DOHH2 (cell line): ENCODE data around the gene RNASE13.

Source experiments
- EZH2phosphoT487 ChIP-seq: fragments of 200-600 bp; sonication (generic); IDR thresholded peaks from 2 replicates; pipeline ENCODE4 v1.6.1; 2017; ENCODE audit warnings: borderline replicate concordance, mild to moderate bottlenecking, antibody characterized with exemption, low read length, moderate library complexity, mixed read lengths
- TF ChIP-seq, protein P1 (sequence below): fragments of 200-600 bp; sonication (generic); IDR thresholded peaks from one replicate; pipeline ENCODE4 v1.5.1; 2014; ENCODE audit warnings: antibody characterized with exemption, mild to moderate bottlenecking, low read depth, low read length; ENCODE audit not compliant: poor library complexity, severe bottlenecking

GRCh38 chr14:21049271-21049673 lies 14.7 kb upstream of the RNASE13 start:
- TF ChIP-seq, protein P1, sequence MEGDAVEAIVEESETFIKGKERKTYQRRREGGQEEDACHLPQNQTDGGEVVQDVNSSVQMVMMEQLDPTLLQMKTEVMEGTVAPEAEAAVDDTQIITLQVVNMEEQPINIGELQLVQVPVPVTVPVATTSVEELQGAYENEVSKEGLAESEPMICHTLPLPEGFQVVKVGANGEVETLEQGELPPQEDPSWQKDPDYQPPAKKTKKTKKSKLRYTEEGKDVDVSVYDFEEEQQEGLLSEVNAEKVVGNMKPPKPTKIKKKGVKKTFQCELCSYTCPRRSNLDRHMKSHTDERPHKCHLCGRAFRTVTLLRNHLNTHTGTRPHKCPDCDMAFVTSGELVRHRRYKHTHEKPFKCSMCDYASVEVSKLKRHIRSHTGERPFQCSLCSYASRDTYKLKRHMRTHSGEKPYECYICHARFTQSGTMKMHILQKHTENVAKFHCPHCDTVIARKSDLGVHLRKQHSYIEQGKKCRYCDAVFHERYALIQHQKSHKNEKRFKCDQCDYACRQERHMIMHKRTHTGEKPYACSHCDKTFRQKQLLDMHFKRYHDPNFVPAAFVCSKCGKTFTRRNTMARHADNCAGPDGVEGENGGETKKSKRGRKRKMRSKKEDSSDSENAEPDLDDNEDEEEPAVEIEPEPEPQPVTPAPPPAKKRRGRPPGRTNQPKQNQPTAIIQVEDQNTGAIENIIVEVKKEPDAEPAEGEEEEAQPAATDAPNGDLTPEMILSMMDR = no peak
- TF ChIP-seq EZH2phosphoT487 = no peak
